Left renal pelvis (tissue), 4 donors: ENCODE measurements around the gene VIPR2. TPM values are rescaled to one million over a fixed set of nuclear protein-coding genes. Genes with fewer than 3 reads are reported as not detected.
"Not testable (repeated sequence)": the region's sequence is repeated elsewhere in the genome, so short reads cannot be mapped to it uniquely, and the experiment has no call there.

ENCODE experiments used
- DNase-seq, 4 donors: peaks; one replicate each; pipeline ENCODE4 v3.0.0-alpha.2; 2013; ENCODE audit warnings: low read depth in 4 of 4, low spot score in 3 of 4
- polyA plus RNA-seq, 4 donors: library from polyadenylated mRNA; unstranded; fragments of 120-200 nt; gene quantifications; one replicate each; pipeline ENCODE4 v1.2.1, GENCODE V29; 2013; ENCODE audit not compliant: insufficient read length in 4 of 4

The VIPR2 gene
- polyA plus RNA-seq, 4 donors: 2.7 to 13.3 (median 3.4) TPM

DNA sequence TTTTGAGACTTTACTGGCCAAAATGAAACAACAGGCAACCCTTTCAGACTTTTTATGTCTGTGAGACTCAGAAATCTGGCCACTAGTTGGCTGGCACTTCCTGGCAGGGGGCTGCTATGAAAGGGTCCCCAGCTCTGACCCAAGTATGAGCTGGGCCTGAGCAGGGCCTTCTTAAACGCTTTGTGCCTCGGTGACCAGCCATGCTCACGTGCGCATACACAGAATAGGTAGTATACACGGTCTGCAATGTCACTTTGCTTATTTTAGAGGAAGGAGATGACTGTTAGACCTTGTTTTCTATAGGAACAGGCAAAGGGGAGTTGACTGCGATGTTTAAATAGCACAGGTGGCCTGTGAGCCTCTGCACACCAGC, 129.6 kb downstream of the VIPR2 start:
- no peak for DNase-seq

DNA sequence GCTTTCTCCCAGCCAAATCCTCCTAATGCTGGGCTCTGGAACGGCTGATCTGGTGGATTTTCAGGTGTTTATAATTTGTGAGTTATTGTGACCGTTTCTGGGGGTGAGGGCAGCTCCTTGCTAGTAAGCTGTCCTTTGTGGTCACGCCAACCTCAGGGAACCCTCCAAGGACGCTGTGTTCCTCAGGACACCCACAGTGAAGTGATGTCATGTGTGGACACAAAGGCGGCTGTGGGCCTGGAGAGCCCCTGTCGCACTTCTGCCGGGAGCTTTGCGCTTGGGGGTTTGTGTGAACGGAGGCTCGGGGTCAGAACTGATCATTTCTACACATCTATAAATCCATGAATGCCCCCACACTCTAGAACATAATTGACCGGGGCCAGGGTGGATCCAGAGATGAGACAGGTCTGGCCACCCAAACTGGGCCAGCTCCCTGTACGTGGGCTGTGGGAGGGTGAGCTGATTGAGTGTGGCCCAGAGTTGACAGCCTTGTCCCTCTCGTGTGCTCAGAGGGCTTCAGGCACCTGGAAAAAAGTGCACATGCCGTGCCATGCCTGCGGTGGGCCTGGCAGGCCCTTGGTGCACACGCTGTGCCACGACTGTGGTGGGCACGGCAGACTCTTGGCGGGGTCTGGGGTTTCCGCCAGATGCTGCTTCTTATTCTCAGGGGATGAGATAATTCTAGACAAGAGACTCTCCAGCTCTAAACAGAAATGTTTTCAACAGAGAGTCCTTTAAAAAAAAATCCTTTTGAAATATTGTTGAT, 130.2 kb downstream of the VIPR2 start:
- no peak for DNase-seq

DNA sequence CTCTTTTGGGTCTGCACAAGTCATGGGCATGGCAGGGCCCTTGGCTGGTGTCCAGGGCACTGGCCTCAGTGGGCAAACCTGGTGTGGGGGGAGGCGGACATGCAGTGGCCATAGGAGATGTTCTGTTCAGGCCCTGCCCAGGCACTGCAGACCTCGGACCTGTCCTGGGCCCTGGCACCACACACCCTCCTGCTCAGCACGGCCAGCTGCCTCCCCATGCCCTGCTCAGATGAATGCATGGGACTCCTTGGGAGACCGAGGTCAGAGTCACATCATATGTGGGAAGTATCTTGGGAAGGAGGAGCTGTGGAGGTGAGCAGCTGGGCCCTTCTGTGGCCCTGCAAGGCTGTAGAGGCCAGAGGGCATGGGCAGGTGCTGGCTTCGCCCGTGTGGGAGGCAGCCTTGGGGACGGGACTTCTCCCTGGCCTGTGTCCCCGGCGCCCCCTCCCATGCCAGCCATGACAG, 130.8 kb downstream of the VIPR2 start:
- DNase-seq: no peak

DNA sequence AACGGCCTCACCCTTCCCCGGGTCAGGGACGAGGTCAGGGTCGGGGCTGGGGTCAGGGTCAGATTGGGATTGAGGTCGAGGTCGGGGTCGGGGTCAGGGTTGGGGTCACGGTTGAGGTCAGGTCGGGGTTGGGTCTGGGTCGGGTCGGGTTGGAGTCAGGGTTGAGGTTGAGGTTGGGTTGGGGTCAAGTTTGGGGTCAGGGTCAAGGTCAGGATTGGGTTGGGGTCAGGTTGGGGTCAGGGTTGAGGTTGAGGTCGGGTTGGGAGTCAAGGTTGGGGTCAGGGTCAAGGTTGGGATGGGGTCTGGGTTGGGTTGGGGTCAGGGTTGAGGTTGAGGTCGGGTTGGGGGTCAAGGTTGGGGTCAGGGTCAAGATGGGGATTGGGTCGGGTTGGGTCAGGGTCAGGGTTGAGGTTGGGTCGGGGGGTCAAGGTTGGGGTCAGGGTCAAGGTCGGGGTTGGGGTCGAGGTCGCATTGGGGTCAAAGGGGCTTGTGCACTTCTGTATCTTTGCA, 131.4 kb downstream of the VIPR2 start:
- DNase-seq: no peak

DNA sequence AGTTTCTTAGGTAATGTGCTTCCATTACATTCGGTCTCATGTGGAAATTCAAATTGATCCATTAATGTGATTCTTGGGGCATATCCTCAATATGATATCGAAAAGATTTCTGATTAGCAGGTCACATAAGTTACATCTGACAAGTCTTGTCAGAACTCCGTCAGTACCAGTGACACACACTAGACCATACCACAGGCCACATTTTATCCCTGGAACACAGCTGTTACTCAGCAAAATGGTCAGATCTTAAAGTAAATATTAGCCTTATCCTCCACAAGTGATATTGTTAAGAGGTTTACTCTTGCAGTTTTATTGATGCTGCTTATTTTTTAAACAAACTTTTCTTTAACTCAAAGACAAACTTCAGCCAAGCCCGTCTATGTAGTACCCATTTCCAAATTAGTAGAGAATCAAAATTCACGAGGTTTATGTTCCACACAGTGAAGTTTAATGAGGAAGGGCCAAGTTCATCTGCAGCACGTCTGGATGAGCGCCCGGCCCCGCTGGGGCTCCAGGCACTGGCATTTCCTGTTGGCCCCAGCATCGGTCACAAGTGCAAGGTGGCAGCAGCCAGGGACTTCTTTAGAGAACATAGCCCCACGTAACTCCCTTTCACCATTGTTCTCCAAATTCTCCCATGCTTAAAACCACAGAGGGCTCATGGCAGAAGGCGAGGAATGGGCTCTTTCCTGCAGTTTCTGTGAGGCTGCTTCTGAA, 132.2 kb downstream of the VIPR2 start:
- DNase-seq: no peak

DNA sequence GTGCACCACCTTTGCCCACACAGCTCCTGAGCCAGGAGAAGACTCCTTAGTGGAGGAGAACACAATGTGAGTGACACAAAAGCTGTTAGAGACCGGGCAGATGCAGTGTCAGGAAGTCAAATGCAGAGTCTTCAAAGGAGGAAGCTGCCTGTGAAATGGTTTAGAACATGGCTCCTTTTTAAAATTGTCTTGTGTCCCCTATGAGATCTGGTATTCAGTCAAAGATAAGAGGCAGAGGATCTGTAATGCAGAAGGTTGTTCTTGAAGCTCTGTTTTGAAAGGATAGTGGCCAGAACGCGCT, 133.0 kb downstream of the VIPR2 start:
- DNase-seq: no peak

DNA sequence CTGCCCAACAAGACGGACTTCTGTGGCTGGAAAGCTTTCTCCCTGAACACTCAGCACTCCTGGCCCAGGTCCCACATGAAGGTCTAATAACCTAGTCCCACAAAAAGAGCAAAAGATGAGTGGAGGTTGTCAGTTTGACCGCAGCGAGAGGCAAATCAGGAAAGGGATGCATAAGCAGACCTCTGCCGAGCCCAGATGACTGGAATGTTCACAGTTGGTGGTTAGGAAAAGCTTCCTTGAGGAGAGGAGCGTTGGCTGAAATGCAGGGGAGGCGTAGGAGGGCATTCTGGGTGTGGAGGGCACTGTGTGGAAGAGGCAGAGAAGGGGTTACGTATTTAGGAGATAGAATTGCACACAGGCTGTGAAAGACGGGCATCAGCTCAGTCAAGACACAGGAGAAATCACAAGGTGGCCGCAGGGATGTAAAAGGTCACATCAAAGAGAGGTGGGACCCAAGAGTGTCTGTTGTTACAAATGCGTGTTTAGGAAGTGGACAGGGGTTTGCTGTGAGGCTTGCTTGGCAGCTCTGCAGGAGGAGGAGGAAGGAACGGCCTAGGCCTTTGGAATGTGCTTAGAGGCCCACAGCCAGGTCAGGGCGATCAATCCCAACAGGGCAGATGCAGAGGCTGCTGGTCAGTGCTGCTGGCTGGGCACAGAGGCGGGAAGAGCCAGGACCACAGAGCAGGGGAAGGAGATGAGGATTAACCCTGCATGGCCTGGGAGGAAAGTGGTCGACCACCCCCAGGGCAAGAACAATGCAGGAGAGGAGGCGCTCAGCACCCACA, 133.5 kb downstream of the VIPR2 start:
- DNase-seq: no peak

DNA sequence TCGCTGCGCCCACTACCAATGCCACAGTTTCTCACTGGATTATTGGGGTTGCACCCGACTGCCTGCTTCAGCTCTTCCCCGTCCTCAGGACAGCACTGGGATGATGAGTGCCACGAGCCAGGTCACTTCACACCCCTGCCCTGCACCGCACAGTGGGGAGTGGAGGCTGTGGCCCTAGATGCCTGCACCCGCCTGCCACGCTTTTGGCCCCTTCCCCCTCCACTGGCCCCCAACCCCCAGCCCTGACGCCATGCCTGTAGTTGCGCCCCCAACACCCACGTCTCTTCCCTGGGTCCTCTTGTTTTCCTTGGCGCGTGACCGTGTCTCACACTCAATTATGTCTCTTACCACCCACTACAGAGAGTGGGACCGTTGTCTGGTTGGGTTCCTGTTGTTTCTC, 134.3 kb downstream of the VIPR2 start:
- DNase-seq: no peak

DNA sequence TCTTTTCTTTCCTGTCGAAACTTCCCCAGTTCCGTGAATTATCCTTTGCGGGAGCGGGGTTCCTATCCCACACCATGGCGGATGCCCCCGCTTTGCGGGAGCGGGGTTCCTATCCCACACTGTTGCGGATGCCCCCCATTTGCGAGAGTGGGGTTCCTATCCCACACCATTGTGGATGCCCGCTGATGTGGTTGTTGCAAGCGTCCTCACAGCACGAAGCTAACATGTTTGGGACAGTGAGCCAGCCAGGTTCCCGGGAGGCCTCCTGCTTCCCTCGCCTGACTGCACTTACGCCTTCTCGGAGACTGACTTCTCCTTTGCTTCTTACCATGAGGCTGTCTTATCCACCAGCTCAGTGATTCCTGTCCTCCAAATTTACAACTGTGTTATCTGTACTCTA, 134.7 kb downstream of the VIPR2 start:
- DNase-seq: no peak

DNA sequence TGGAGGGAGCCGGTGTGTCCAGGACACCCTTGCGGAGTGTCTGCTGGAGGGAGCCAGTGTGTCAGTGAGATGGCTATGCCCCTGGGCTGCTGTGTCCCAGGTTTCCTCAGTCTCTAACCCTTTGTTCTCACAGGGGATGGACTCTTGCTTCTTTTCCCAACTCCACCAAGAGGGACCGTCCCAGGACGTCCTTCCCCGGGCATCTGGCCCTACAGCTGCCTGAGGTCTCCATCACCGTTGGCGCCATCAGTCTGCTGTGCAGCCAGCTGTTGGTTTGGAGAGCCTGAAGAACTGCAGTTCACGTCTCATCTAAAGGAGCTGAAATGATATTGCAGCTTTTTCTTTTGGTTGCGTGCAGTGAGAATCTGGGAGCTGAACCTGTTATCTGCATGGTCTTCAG, 136.2 kb downstream of the VIPR2 start:
- no peak for DNase-seq

DNA sequence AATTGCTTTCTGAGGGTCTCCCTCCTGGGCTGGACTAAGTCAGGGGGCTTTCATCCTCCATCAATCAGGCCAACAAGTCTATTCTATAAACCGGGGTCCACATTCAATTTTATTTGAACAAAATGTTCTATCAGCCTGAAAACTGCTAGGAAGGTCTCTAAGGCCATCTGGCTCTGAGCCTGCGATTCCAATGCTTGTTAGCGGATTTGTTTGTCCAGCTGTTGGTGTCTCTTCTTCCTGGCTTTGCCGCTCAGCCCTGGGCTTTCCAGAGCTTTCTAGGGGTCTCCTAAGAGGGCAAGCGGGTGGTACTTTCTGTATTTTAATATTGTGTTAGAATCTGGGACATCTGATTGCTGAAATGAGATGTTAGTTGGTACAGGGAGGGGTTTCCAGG, 136.7 kb downstream of the VIPR2 start:
- DNase-seq: no peak

DNA sequence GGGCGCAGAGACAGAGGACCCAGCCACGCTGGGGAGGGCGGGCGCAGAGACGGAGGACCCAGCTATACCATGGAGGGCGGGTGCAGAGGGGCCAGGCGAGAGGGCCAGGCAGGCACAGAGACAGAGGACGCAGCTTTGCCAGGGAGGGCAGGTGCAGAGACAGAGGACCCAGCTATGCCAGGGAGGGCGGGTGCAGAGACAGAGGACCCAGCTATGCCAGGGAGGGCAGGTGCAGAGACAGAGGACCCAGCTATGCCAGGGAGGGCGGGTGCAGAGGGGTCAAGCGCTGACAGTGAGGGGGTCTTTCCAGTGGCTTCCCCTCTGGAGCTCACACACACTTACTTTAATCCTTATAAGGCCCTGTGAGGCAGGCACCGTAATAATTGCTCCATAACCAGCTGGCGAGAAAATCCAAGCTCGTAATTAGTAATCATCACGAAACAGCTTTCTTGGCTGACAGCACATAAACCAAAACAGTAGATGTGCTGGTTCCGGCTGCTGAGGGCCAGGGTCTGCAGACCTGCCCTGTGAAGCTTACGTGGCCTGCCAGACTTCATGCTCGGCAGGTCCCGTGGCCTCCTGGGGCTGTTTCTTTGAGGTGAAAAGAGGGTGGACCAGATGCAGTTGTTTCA, 137.2 kb downstream of the VIPR2 start:
- no peak for DNase-seq

DNA sequence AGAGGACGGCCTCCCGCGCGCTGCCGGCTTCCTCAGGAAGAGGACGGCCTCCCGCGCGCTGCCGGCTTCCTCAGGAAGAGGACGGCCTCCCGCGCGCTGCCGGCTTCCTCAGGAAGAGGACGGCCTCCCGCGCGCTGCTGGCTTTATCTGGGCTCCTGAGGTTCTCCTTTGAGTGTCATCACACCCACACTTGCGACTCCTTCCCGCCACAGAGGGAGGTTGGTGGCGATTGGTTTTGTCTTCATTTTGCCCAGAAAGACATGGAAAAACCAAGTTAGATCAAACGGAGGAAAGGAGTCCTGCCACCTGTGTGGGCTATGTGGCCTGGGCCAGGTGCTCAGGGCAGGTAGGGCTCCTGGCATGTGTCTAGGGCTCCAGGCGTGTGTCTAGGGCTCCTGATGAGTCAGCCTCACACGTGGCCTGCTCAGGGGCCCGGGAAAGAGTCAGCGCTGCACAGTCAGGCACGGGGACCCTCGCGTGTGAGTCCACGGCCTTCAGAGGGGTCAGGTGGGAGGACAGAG, 138.0 kb downstream of the VIPR2 start:
- no peak for DNase-seq

DNA sequence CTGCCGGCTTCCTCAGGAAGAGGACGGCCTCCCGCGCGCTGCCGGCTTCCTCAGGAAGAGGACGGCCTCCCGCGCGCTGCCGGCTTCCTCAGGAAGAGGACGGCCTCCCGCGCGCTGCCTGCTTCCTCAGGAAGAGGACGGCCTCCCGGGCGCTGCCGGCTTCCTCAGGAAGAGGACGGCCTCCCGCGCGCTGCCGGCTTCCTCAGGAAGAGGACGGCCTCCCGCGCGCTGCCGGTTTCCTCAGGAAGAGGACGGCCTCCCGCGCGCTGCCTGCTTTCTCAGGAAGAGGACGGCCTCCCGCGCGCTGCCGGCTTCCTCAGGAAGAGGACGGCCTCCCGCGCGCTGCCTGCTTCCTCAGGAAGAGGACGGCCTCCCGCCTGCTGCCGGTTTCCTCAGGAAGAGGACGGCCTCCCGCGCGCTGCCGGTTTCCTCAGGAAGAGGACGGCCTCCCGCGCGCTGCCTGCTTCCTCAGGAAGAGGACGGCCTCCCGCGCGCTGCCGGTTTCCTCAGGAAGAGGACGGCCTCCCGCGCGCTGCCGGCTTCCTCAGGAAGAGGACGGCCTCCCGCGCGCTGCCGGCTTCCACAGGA, 138.6 kb downstream of the VIPR2 start:
- not testable (repeated sequence) for DNase-seq

DNA sequence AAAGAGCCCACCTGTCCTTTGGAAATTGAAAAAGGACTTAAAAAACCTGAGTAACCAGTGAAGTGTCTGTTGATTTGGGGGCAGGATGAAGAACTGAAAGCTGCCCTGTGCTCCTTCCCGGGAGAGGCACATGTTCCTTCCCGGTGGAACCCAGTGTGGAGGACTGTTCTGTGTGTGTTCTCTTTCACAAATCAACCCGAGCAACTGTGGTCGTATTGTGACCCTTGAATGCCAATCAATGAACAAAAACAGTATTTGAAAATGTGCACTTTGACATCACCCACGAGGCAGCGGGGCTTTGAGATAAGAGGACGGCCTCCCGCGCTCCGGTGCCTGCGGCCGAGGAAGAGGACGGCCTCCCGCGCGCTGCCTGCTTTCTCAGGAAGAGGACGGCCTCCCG, 139.0 kb downstream of the VIPR2 start:
- DNase-seq: no peak

DNA sequence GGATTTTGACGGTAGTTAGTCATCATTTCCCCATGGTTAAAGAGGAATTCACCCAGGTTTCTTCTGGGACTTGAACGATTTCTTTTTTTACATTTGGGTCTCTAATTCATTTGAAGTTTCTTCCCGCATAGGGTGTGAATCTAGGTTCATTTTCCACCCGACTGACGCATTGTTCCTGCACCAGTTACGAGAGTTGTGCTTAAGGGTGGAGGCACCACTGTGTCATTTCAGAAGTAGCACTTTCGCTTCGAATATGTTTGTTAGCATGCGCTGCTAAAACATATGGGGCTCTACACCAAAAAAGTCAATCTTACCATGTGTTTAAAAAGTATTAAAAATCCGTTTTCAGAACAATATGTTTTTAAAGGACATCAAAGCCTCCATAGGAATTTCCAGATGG, 140.3 kb downstream of the VIPR2 start:
- DNase-seq: no peak

DNA sequence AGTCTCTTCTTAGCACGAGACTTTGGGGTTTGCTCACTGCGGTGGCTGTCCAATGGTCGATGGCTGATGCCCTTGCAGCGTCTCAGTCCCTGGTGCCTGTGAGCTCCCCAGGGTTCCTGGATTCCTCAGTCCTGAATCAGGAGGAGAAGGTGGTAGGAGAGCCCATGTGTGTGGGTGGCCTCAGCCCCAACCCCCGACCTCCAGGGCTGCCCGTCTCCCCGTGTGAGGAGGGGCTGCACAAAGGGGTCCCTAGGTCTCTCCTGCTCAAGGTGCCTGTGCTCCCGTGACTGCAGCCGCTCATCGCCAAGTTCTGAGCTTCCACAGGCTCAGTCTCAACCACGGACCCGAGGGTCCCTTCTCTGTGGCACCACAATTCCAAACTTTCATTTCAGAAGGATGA, 142.9 kb downstream of the VIPR2 start:
- DNase-seq: no peak

DNA sequence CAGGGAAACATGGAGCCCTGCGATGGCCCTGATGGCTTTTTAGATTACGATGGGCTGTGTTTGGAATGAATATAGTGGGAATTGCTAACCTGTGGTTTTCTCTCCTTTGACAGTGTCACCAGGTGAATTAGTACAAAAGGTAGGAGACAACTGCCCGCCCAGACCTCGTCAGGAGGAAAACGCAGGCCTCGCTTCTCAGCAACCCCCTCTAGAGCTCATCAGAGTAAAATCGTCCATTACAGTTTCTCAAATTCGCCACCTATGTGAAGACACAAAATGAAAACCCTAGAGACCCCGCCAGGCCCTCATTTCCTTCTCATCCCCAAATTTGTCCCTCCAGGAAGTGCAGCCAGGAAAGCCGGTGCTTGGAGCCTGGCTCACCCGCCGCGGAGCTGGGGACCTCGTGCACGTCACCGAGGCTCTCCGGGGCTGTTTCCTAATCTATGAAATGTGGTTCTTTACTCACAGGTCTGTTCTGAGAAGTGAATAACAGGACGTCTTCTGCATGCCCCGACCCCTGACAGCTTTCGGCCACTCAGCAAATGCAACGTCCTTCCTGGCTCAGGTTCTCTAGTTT, 143.7 kb downstream of the VIPR2 start:
- no peak for DNase-seq

DNA sequence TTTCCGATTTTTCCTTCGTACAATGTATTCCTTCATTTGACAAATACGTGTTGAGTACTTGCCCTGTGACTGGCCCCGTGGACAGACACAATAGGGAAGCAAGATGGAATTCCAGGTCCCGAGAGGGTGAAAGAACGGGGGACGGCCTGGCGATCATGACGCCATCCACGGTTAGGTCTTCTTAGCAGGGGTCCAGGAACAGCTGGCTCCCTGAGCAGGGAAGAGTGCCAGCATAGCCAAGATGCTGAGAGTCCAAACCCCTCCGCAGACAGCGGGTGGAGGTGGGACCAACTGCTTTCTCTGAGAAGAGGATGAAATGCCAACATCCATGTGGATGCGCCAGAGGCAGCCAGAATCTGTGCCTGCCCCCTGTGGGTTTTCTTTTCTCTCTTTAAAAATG, 144.6 kb downstream of the VIPR2 start:
- no peak for DNase-seq

DNA sequence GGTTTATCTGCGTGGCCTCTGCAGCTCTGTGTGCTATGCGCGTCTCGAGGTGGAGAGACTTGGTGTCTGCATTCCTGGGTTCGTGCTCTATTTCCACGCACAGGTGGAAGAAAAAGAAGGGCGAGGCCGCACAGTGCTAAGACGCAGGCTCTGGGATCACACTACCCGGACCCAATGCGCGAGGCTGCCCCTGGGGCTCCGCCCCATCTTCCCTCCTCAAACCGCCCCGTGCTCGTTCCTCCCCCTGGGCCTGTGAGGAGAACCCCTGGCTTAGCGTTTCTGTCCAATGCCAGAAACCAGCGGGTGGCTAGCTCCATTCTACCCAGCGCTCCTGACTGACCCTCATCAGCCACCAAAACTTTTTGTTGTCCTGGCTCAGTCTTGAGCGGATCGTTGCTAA, 145.2 kb downstream of the VIPR2 start:
- DNase-seq: no peak
